ENCODE measurements around the gene GPX4.
A peak's percentile ranks its signal among the peaks of the same experiment; 100 is the strongest.

Gene GPX4

DNA sequence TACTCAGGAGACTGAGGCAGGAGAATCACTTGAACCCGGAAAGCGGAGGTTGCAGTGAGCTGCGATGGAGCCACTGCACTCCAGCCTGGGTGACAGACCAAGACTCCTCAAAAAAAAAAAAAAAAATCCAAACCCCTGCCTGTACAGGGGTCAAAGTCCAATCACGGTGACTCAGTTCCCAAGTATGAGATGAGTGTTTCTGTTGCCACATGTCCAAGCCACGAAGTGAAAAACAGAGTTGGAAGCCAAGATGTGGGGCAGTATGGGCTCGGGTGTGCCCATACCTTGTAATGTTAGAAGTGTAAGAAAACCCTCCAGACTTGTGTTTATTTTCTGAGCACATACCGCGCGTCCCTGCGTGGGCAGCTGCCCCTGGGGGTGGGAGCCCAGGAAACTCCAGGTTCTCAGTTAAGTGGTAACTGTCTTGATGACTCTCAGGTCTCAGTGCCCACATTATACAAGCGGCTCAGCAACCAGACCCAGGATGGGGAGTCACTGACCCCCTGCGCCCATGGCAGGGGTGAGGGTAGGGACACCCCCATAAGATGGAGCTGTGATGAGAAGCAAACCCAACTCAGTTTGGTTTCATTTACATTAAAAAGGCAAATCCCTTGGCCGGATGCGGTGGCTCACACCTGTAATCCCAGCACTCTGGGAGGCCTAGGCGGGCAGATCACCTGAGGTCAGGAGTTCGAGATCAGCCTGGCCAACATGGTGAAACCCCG lies 1.2 kb upstream of the GPX4 start:
- peak; percentile 98 for DNase-seq (ENCODE audit: low read depth)

DNA sequence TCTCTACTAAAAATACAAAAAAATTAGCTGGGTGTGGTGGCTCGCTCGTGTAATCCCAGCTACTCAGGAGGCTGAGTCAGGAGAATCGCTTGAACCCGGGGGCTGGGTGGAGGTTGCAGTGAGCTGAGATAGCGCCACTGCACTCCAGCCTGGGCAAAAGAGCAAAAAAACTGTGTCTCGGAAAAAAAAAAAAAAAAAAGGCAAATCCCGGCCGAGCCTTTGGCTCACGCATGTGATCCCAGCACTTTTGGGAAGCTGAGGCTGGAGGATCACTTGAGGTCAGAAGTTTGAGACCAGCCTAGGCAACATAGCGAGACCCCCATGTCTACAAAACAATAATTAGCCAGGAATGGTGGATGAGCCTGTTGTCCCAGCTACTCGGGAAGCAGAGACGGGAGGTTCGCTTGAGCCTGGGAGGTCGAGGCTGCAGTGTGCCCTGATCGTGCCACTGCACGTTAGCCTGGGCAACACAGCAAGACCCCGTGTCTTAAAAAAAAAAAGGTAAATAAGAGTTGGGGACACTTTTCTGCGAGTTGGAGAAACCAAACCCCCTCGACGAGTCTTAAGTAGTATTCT lies 574 bp upstream of the GPX4 start:
- no peak for DNase-seq (ENCODE audit: low read depth)

DNA sequence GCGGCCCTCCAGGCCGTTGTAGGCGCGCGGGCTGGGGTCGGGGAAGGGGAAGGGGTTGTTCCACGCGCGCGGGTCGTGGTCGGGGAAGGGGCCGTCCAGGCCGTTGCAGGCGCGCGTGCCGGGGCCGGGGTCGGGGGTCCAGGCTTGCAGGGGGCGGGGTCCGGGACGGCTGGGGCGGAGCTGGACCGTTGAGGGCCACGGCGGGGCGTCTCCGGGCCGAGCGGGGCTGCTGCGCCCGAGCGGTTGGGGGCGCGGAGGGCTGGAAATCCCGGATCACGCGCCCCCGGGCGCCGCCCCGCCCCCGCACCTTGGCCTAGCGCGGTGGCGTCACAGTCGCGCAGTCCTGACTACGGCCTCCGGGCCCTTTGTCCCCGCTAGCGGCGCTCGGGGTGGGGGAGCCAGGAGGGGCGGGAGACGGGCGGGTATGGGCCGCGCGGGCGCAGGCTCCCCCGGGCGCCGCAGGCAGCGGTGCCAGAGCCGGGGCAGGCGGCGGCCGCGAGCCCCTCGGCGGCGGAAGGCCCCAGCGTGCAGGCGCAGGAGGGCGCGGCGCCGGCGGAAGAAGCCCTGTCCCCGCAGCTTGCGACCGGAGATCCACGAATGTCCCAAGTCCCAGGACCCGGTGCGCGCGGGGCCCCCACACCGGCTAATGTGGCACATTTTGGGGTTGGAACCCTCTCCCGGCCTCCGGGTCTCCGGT lies 665 bp downstream of the GPX4 start:
- DNase-seq (ENCODE audit: low read depth) = no peak

DNA sequence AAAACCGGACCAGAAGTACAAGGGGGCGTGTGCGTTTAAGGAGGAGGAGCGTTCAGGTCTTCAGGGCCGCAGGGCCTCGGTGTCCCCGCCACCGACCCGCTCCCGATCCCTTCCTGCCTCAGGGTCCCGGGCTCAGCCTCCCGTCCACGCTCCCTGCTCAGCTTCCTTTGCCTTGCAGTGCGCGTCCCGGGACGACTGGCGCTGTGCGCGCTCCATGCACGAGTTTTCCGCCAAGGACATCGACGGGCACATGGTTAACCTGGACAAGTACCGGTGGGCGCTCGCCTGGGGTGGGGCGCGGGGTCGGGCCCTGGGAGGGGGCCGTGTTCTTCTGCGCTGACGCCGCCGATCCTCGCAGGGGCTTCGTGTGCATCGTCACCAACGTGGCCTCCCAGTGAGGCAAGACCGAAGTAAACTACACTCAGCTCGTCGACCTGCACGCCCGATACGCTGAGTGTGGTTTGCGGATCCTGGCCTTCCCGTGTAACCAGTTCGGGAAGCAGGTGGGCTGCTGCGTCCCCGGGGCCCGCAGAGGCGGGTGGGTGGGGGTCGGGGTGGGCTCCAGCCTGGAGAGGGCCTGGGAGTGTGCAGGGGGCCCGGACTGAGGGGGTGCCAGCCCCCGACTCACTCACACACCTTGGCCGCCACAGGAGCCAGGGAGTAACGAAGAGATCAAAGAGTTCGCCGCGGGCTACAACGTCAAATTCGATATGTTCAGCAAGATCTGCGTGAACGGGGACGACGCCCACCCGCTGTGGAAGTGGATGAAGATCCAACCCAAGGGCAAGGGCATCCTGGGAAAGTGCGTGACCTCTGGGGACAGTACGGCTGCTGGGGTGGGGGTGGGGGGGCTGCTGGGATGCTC lies 1.4 kb downstream of the GPX4 start:
- no peak for DNase-seq (ENCODE audit: low read depth)

DNA sequence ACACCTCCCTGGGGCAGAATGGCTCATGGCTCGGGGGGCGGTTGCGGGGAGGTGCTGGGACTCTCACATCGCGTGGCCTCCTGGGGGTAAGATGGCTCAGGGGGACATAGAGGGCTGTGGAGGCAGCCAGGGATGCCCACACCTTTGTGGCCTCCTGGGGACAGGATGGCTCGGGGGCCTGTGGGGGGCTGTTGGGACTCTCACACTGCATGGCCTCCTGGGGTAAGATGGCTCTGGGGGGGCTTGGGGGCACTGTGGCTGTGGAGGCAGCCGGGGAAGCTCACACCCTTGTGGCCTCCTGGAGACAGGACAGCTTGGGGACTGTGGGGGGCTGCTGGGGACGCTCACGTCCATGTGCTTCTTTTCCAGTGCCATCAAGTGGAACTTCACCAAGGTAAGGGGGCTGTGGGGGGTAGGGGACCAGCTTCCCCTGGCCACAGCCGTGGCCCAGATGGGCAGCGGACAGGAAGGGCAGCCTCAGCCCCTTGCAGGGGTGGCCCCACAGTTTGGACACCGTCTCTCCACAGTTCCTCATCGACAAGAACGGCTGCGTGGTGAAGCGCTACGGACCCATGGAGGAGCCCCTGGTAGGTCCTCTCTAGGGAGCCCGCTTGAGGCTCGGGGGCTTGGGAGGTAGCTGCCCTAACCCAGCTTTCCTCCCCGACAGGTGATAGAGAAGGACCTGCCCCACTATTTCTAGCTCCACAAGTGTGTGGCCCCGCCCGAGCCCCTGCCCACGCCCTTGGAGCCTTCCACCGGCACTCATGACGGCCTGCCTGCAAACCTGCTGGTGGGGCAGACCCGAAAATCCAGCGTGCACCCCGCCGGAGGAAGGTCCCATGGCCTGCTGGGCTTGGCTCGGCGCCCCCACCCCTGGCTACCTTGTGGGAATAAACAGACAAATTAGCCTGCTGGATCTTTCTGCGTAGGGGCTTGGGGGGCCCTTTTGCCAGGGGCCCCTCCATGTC lies 2.4 kb downstream of the GPX4 start:
- no peak for DNase-seq (ENCODE audit: low read depth)

DNA sequence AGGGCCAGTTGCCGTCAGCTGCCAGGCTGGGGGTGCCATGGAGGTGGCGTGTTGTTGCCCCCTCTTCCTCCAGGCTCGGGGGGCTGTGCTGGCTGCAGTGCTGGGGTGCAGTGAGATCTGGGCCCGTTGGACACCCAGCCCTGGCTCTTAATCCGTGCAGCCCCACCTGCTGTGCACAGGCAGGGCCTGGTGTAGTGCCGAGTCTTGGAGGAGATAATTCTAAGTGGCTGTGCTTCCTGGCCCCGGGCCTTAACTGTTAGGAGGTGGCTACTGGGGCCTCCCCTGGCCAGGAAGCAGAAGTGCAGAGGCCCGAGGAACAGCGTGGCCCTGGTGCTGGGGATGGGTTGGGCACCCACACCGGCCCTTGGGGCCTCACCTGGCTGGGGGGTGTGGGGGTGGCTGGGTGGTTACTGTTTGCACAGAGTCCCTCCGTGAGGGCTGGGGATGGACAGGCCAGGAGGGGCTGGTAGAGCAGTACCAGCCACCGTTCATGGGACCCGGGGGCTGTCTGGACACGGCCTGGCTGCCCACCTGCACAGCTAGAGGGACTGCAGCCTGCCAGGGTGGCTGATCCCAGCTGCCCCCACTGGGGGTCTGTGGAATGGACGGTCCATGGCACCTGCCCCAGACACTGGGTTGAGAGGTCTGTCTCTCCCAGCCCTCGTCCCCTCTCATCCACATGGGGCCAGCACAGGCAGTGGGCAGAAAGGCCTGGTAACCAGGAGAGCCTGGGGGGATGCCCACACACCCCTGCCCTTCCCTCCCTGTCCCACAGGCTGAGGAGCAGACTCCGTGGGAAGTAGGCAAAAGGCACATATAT lies 3.3 kb downstream of the GPX4 start:
- no peak for DNase-seq (ENCODE audit: low read depth)

DNA sequence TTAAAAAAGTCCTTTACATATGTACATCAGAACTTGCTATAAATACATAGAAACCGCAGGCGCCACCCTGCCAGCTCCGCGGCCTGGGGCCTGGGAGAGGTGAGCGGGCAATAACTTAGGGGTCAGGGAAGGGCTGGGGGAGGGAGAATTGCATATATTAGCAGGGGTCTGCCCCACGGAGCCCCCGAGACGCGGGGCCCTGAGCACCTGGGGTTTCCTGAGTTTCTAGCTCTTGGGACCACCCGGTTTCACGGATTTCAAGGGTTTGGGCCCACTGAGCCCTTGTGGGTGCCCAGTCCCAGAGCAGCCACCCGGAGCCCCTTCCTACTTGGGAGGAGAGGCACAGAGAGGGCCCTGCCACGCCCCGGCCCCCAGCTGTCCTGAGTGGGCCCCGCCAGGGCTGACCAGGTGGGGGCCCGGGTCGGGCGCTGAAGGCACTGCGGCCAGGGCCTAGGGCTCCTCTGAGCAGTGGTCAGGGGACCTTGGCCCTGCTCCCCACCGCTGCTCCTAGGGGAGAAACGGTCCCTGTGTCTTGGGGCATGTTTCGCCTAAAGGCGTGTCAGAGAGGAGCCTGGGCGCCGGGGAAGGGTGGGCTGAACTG lies 4.0 kb downstream of the GPX4 start:
- DNase-seq (ENCODE audit: low read depth) = no peak

DNA sequence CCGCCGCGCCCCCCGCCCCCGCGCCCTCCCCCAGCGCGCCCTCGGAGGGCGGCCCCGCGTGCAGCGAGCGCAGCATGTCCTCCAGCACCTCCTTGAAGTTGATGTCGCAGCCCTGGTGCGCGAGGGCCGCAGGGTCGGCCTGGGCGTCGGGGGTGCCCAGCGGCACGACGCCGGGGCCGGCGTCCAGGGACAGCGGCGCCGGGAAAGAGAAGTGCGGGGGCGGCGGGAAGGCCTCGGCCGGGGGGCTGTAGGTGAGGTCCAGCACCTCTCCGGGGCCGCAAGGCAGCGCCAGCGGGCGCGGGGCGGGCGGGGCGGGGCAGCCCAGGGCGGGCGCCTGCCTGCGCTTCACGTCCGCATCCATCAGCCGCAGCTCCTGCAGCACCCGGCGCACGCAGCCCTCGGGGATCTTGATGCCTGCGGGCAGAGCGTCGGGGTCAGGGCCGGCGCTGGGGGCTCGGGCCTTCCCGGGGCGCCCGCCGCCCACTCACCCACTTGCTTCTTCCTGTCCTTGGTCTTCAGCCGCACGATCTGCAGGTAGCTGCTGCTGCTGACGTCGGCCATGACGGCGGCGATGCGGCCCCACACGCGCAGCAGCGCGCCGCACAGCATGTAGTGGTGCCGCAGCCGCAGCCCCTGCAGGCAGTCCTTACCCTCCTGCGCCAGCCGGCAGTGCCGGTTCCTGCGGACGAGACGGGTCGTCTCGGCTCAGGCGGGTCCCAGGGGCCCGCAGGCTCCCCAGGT lies 4.7 kb downstream of the GPX4 start:
- no peak for DNase-seq (ENCODE audit: low read depth)

DNA sequence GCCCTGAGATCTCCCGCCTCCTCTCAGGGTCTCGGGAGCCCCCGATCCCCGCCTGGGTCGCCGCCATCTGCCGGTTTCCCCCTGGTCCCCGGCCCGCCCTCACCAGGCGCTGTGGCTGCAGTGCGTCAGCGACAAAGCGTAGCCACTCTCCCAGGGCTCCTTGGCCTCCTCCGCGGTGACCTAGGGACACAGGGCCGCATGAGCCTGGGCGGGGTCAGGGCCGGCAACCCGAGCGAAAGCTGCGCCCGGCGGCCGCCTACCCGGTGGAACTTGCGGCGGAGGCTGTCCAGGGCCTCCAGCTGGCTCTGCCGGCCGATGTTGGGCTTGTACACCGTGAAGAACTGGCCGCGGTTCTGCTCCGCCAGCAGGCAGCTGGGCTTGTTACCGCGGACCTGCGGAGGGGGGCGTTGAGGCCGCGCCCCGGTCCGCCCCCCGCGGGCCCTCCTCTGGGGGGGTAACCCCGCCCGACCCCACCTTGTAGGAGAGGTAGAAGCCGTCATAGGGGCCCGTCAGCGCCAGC lies 5.3 kb downstream of the GPX4 start:
- no peak for DNase-seq (ENCODE audit: low read depth)

DNA sequence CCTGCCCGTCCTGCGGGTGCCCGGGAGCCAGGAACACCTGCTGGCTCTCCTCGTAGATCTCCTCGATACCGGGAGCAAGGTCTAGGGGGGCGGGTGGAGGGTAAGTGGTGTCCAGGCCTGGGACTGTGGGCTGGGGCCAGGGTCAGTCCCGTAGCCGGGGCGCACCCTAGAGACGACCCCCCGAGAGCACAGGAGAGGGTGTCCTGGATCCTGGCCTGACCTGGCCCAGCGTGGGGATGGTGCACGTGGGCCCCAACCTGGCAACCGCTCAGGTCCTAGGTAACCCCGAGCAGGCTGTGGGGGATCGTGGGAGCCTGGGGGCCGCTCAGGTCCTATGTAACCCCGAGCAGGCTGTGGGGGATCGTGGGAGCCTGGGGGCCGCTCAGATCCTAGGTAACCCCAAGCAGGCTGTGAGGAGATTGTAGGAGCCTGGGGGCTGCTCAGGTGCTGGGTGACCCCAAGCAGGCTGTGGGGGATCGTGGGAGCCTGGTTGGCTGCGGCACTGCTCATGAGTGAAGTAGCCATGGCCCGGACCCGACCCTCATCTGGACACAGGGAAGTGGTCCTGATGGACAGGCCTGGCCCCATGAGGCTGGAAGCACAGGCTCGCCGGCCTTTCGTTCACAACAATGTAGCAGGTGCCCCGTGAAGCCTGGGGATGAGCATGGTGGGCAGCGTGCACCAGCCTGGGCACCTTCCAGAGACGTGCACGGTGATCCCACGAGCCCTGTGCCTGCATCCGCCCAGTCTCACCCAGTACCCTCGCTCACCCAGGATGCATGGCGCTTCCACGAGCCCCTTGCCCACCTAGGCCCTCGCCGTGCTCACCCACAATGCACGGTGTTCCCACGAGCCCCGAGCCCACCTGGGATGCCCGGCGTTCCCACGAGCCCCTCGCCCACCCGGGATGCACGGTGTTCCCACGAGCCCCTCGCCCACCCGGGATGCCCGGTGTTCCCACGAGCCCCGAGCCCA lies 6.2 kb downstream of the GPX4 start:
- DNase-seq (ENCODE audit: low read depth) = no peak

DNA sequence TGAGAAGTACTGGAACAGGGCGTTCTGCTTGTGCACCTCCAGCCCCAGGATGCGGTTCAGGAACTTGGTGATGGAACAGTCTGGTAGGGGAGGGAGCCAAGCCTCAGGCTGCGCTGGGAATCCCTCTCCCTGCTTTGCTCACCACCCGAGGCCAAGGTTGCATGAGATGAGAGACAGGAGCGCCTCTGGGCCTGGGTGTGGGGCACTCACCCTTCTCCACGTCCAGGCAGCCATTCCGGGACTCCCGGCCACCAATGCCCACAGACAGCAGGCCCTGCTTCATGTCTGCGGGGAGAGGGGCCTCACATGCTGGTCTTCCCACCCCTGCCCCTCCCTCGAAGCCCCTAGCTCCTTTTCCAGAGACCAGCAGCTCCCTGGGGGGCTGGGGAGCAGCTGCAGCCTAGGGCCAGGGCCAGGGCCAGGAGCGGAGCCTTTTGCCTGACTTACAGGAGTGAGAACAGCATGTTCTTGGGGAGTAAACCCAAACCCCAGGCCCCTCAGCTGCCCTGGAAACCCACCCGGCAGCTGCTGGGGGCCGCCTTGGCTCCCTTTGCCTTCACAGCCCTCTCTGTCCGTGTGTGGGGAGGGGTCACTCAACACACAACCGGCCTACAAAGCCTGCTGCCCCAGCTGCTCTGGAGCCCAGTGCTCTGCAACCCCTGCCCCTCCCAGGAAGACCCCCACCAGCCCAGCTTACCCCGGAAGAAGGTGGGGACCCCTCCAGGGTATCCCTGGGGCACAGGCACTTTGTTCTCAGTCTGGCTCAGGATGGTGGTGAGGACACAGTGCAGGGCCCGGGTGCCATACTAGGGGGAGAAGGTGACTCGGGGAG lies 7.2 kb downstream of the GPX4 start:
- no peak for DNase-seq (ENCODE audit: low read depth)

DNA sequence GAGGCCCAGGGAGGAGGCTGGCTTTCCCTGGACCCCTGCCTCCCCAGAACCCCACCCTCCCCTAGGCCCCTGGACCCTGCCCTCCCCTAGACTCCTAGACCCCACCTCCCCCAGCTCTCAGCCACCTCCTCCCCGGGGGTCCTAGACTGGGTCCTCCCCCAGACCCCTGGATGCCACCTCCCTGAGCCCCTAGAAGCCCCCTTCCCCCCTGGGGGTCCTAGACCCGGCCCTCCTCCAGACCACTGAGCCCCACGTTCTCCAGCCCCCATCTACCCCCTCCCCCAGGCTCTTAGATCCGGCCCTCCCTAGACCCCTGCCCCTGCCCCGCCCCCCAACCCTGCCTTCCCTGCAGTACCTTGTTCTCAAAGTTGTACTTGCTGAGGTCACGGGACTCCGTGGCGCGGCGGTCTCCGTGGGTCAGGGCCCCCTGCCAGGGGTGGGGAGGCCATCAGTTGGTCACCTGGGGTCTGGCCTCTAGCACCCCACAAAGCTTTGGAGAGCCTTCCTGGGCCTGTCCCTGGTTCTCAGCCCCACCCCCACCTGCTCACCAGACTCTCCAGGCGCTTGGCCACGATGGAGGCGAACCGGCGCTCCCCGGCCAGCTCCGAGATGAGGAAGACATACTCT lies 8.0 kb downstream of the GPX4 start:
- no peak for DNase-seq (ENCODE audit: low read depth)

DNA sequence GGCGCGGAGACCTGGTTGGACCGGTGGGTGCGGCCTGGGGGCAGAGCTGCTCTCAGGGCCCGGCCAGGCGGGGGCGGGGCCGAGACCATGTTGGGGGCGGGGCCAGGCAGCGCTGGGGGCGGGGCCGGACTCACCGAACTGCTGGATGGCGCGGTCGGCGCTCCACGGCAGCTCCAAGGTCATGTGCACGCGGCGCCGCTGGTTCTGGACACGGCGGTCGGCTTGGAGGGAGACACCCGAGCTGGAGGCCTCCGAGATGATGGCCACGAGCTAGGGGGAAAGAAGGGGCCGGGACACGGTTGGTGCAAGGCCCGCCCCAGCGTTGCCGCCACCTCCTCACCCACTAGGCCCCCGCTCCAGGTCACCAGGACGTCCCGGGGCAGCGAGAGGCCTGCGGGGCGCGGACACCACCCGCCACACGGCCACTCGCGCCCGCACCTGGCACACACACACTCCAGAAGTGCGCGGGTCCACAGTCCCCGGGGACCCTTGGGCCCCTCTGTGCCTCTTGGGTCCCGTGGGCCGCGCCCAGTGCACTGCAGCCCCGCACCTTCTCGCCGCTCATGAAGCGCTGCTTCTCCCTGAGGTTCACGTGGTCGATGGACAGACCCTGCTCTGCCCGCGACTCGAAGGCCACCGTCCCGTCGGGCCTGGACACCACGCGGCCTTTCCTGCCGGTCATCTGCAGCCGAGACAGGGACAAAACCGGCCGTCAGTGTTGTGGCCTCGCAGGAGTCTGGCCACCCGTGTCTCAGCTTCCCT lies 8.7 kb downstream of the GPX4 start:
- DNase-seq (ENCODE audit: low read depth) = no peak

DNA sequence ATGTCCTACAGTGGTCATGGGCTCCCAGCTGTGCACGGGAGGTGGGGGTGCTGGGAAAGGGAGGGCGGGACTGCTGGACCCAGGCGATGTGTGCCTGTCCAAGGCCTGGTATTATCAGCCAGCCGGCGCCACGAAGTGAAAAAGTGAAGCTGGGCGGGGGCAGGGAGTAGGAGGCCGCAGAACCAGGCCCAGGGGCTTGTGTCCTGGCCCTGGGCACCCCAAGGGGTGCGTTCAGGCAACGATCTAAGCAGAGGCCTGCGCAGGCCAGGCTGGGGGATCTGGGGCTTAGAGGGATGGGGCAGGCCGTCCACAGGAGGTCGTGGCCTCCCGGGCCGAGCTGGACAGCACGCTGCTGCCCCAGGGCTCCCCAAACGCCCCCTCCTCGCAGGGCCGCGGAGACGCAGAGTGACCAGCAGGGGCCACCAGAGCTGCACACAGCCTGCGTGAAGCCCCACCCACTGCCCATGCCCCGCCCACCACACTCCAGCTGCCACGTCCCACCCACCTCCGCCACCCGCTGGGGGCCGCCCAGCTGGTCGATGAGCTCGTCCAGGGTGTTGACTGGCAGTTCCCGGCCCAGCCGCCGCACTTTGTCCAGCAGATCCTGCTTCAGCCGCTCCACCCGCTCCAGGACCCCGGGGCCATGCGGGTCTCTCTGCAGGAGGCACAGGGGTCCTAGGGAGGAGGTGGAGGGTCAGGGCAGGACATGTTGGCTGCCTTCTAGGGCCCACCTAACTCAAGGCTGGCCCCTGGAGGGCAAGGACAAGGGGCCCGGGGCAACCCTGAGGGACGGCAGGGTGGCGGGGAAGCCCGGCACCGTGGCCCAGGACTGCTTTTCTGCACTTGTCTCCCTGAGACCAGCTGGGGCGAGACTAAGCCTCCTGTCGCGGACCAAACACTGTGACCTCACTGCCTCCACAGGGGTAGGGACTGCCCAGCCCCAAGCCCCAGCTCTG lies 9.5 kb downstream of the GPX4 start:
- no peak for DNase-seq (ENCODE audit: low read depth)
